ENCODE data around the gene RABEP2. TPM values are rescaled to one million over a fixed set of nuclear protein-coding genes. Genes with fewer than 3 reads are reported as not detected.

The RABEP2 gene
- total RNA-seq, 1 donor from 2014 or later, result 64.5 TPM

GRCh38 chr16:28915181-28915580 lies 9.9 kb downstream of the RABEP2 start:
- no peak for DNase-seq (ENCODE audit: low spot score in 2 of 2)
- intact Hi-C loops (cut with DNase I), result no loop called here
- Histone ChIP-seq H3K9me3 (no peaks in the 10 kb centered on the region), H3K36me3 (peaks cover 36 to 40% of the 10 kb centered on the region in 2 donors), H3K27me3 (no peaks in the 10 kb centered on the region), H3K27ac (no peak overlapping the region), H3K4me1 (no peaks in the 10 kb centered on the region), H3K4me3 (no peak overlapping the region)
- TF ChIP-seq, protein P1, sequence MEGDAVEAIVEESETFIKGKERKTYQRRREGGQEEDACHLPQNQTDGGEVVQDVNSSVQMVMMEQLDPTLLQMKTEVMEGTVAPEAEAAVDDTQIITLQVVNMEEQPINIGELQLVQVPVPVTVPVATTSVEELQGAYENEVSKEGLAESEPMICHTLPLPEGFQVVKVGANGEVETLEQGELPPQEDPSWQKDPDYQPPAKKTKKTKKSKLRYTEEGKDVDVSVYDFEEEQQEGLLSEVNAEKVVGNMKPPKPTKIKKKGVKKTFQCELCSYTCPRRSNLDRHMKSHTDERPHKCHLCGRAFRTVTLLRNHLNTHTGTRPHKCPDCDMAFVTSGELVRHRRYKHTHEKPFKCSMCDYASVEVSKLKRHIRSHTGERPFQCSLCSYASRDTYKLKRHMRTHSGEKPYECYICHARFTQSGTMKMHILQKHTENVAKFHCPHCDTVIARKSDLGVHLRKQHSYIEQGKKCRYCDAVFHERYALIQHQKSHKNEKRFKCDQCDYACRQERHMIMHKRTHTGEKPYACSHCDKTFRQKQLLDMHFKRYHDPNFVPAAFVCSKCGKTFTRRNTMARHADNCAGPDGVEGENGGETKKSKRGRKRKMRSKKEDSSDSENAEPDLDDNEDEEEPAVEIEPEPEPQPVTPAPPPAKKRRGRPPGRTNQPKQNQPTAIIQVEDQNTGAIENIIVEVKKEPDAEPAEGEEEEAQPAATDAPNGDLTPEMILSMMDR (IDR thresholded peaks at IDR 0.05), result no peak

GRCh38 chr16:28913946-28914724 lies 10.9 kb downstream of the RABEP2 start:
- no peaks in the 10 kb centered on the region for H3K9me3 ChIP-seq
- intact Hi-C loops (cut with DNase I), result no loop called here
- no peak overlapping the region for H3K27ac ChIP-seq
- peaks cover 38% of the 10 kb centered on the region in 2 donors for H3K36me3 ChIP-seq
- H3K27me3 ChIP-seq, result no peaks in the 10 kb centered on the region
- no peak for DNase-seq (ENCODE audit: low spot score in 2 of 2)
- H3K4me3 ChIP-seq, result no peak overlapping the region
- TF ChIP-seq, protein P1 (IDR thresholded peaks at IDR 0.05), result no peak
- H3K4me1 ChIP-seq, result no peaks in the 10 kb centered on the region

DNA sequence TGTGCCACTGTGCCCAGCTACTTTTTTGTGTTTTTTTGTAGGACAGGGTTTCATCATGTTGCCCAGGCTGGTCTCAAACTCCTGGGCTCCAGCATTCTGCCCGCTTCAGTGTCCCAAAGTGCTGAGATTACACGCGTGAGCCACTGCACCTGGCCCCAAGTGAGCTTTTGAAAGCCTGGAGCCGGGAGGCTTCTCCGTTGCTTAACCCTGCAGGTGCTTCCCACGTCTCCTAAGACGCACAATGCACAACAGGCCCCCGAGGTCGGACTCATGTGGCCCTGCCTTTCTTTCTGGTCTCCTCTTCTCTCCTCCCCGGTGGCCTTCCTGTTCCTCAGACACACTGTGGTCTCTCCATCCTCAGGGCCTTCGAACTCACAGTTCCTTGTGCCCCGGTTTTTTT lies 12.5 kb downstream of the RABEP2 start:
- no peak overlapping the region for H3K4me3 ChIP-seq
- H3K27me3 ChIP-seq, result no peaks in the 10 kb centered on the region
- DNase-seq (ENCODE audit: low spot score in 2 of 2), result no peak
- intact Hi-C loops (cut with DNase I), result no loop called here
- no peaks in the 10 kb centered on the region for H3K9me3 ChIP-seq
- TF ChIP-seq, protein P1 (IDR thresholded peaks at IDR 0.05), result no peak
- H3K27ac ChIP-seq, result no peak overlapping the region
- no peaks in the 10 kb centered on the region for H3K4me1 ChIP-seq
- peaks cover 33 to 39% of the 10 kb centered on the region in 2 donors for H3K36me3 ChIP-seq

DNA sequence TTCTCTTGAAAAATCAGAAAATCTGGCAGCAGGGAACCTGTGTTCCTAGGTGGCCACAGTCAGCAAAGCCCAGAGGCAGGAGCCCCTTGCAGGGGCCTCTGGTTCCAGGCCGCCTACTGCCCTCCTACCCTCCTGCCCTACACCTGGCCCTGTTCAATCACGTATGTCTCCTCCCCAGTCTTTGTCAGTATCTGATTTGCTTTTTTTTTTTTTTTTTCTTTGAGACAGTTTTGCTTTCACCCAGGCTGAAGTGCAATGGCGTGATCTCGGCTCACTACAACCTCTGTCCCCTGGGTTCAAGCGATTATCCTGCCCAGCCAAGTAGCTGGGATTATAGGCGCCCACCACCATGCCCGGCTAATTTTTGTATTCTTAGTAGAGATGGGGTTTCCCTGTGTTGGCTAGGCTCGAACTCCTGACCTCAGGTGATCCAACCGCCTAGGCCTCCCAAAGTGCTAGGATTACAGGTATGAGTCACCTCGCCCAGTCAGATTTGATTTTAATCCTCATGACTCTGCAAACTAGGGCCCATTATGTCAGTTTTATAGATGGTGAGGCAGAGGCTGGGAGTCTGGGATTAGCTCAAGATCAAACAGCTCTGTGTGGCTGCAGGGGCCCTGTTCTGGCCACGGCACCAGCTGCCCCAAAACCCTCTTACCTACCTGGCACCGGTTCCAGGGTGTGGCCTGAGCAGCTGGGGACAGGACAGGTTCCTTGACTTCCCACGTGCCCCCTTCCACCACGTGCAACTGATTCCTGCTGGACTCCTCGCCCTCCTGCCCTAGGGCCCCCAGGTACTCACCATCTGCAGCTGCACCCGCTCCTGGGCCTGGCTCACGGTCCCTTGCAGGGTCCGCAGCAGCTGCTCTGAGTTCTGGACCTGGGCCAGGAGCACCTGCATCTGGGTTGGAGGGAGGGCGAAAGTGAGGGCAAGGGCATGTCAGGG lies 14.7 kb downstream of the RABEP2 start:
- Histone ChIP-seq H3K4me3 (no peak overlapping the region), H3K9me3 (no peaks in the 10 kb centered on the region), H3K36me3 (peaks cover 36 to 39% of the 10 kb centered on the region in 2 donors), H3K27ac (no peak overlapping the region), H3K27me3 (no peaks in the 10 kb centered on the region), H3K4me1 (no peaks in the 10 kb centered on the region)
- no peak for DNase-seq (ENCODE audit: low spot score in 2 of 2)
- TF ChIP-seq, protein P1 (IDR thresholded peaks at IDR 0.05), result no peak
- intact Hi-C loops (cut with DNase I), result no loop called here

DNA sequence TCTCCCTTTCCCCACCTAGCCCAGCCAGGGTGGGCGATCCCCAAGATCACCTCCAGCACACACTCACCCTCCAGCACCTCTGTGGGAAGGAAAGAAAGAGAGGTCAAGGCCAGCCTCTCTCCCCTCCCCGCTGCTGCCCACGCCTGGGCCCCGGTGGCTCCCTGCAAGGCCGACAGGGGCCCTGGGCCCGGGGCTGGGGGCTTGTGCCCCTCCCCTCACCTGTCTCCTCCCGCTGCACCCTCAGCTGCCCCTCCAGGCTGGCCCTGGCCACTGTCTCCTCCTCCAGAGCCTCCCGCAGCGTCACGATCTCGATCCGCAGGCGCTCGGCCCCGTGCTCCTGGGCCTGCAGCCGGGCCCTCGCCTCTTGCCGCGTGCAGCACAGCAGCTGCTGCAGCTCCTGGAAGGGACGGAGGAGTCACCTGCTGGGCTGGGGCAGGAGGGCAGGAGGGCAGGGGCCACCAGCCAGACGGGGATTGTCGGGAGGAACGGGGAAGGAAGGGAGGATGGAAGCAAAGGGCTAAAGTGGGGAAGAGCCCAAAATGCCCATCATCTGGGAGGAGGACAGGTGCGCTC lies 19.2 kb downstream of the RABEP2 start:
- Histone ChIP-seq H3K9me3 (no peaks in the 10 kb centered on the region), H3K36me3 (peaks cover 26 to 36% of the 10 kb centered on the region in 2 donors), H3K4me3 (no peak overlapping the region), H3K27ac (no peak overlapping the region), H3K4me1 (no peaks in the 10 kb centered on the region), H3K27me3 (no peaks in the 10 kb centered on the region)
- TF ChIP-seq, protein P1 (IDR thresholded peaks at IDR 0.05), result no peak
- intact Hi-C loops (cut with DNase I), result no loop called here
- DNase-seq (ENCODE audit: low spot score in 2 of 2), result no peak

All from ascending aorta (tissue), 2 donors.